Measurements from ENCODE around the gene BRWD1. TPM values are rescaled to one million over a fixed set of nuclear protein-coding genes. Genes with fewer than 3 reads are reported as not detected.

BRWD1 gene
- total and polyA plus RNA-seq, 2 of the 8 experiments (the other 6 are each of a cell fraction or from before 2014, with no cell fraction given): 9.3 to 45.2 TPM

DNA sequence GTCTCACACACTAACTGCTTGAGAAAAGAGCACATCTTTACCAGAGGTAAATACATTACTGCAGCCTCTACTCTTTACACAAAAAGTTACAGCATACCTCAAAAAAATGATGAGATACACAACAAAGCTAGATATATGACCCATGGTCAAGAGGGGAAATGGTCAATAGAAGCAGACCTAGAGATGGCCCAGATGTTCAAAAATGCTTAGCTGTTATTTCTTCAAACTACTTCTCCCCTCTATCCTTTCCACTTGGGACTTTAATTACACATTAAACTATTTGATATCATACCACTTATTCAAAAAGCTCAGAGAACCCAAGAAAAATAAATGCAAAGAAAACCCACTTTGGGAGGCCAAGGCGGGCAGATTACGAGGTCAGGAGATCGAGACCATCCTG is 12.8 kb downstream of the BRWD1 start:
- H3K79me2 ChIP-seq (ENCODE audit: control insufficient read depth in 1 of 2, insufficient read depth in 2 of 2, low read length in 2 of 2): peaks cover 4 to 64% of the 10 kb centered on the region in 2 experiments; a peak in 3 of 4 replicates

More for the DNA sequence above, 12.8 kb downstream of the BRWD1 start:
- H2BK12ac ChIP-seq (ENCODE audit: low read depth, low read length): no peak overlapping the region
- no peak overlapping the region for H4K8ac ChIP-seq (ENCODE audit: extremely low read depth, insufficient read depth, low read length)
- H2BK20ac ChIP-seq (ENCODE audit: low read length): no peak overlapping the region
- CTCF ChIA-PET (ENCODE audit: partially characterized antibody): interaction anchor here (0.8 to 1.6 kb wide), 4 partner anchors 26 to 141 kb away, joined by 3 read pairs; no protein-coding TSS in a partner anchor
- H3K23me2 ChIP-seq (ENCODE audit: low read depth, low read length): no peaks in the 10 kb centered on the region
- H3K4me3 ChIP-seq (ENCODE audit: extremely low read depth in 1 of 4, insufficient read depth in 2 of 4, low read depth in 3 of 4, low read length in 4 of 4): no peak overlapping the region
- H2AK5ac ChIP-seq (ENCODE audit: low read depth, low read length): no peak overlapping the region
- TF ChIP-seq TCF12 (IDR thresholded peaks at IDR 0.05; ENCODE audit: low read depth, low read length): no peak
- TF ChIP-seq RNF2 (IDR thresholded peaks at IDR 0.05; ENCODE audit: borderline replicate concordance, low read depth, low read length, missing control alignments, poor library complexity, severe bottlenecking): no peak
- TF ChIP-seq BRCA1 (IDR thresholded peaks at IDR 0.05; ENCODE audit: low read depth, low read length): no peak
- TF ChIP-seq SP1 (IDR thresholded peaks at IDR 0.05; ENCODE audit: low read depth, low read length): no peak
- TF ChIP-seq SUZ12 (IDR thresholded peaks at IDR 0.05; ENCODE audit: low read length): no peak
- TF ChIP-seq PHF8 (conservative IDR thresholded peaks at IDR 0.05; ENCODE audit: low read depth, low read length): no peak
- no peak for TF ChIP-seq EGR1 (IDR thresholded peaks at IDR 0.05; ENCODE audit: borderline replicate concordance, low read depth, low read length)
- TF ChIP-seq E2F6 (IDR thresholded peaks at IDR 0.05): no peak
- no peak for TF ChIP-seq RFX5 (IDR thresholded peaks at IDR 0.05; ENCODE audit: borderline replicate concordance, low read depth, low read length)
- TF ChIP-seq POLR2A (IDR thresholded peaks at IDR 0.05; ENCODE audit: control extremely low read depth in 1 of 2, low read depth in 2 of 2, low read length in 2 of 2): no peak
- TF ChIP-seq KDM4A (IDR thresholded peaks at IDR 0.05; ENCODE audit: low read depth, low read length, severe bottlenecking): no peak
- no peak for TF ChIP-seq RAD21 (IDR thresholded peaks at IDR 0.05 in 1 of 2, conservative IDR thresholded peaks at IDR 0.05 in 1 of 2; ENCODE audit: low read depth in 2 of 2, low read length in 2 of 2)
- H3K4ac ChIP-seq (replicated peaks; ENCODE audit: insufficient read length, low read depth, low read length): no peak overlapping the region
- H3K79me1 ChIP-seq (ENCODE audit: low read depth, low read length): no peaks in the 10 kb centered on the region; the same call in 1 of the 2 replicates
- no peak overlapping the region for H2AFZ ChIP-seq (ENCODE audit: low read length)
- H4K5ac ChIP-seq (ENCODE audit: insufficient read length, low read depth, low read length): no peak overlapping the region
- H2BK15ac ChIP-seq (ENCODE audit: low read length): no peak overlapping the region
- H4K91ac ChIP-seq (replicated peaks; ENCODE audit: insufficient read length, low read length): no peak overlapping the region
- 97% methylated on average over 3 of the region's 3 CpGs; no CpG with 5 or more reads in 1 of the 2 experiments for WGBS, 2 experiments (ENCODE audit: extremely low coverage in 1 of 2, insufficient coverage in 1 of 2, insufficient read length in 1 of 2, insufficient replicate concordance in 2 of 2, low coverage in 1 of 2, low lambda C conversion rate in 2 of 2, missing lambda C conversion rate in 1 of 2)
- H3K9ac ChIP-seq (replicated peaks in 1 of 4; ENCODE audit: extremely low read depth in 1 of 4, low read depth in 3 of 4, low read length in 3 of 4): no peak overlapping the region
- no peak overlapping the region for H2BK5ac ChIP-seq (ENCODE audit: low read depth, low read length)
- H3K4me2 ChIP-seq (ENCODE audit: insufficient read depth in 1 of 2, low read depth in 2 of 2, low read length in 2 of 2): no peak overlapping the region
- peaks cover 2 to 66% (median 31%) of the 10 kb centered on the region in 4 experiments; a peak in 7 of 8 replicates for H3K36me3 ChIP-seq (ENCODE audit: control insufficient read depth in 2 of 4, insufficient read depth in 4 of 4, low read length in 3 of 4)
- H3K18ac ChIP-seq (ENCODE audit: extremely low read depth, low read length): no peak overlapping the region
- H3K14ac ChIP-seq (ENCODE audit: insufficient read length): no peak overlapping the region
- no peak overlapping the region for H2BK120ac ChIP-seq (replicated peaks; ENCODE audit: low read depth, low read length)
- peaks cover 2 to 6% of the 10 kb centered on the region in 2 experiments; a peak in 1 of 4 replicates for H3K9me3 ChIP-seq (ENCODE audit: insufficient read depth in 2 of 2, low read depth in 1 of 2, low read length in 1 of 2)
- no peaks in the 10 kb centered on the region for H3K27me3 ChIP-seq (replicated peaks in 1 of 4; ENCODE audit: control insufficient read depth in 3 of 4, extremely low read depth in 1 of 4, insufficient read depth in 3 of 4, low read length in 3 of 4)
- H3K4me1 ChIP-seq (replicated peaks in 1 of 4; ENCODE audit: control insufficient read depth in 3 of 4, insufficient read depth in 4 of 4, low read length in 3 of 4): no peaks in the 10 kb centered on the region
- FAIRE-seq: no peak
- no peak overlapping the region for H3K23ac ChIP-seq (ENCODE audit: insufficient read length)
- no peak overlapping the region for H3K56ac ChIP-seq (replicated peaks; ENCODE audit: insufficient read length, low read depth, low read length)
- no peak for DNase-seq (ENCODE audit: low read depth in 1 of 2, low spot score in 2 of 2)
- no peaks in the 10 kb centered on the region for H4K20me1 ChIP-seq (replicated peaks in 1 of 2; ENCODE audit: control insufficient read depth in 1 of 2, insufficient read depth in 2 of 2, low read length in 2 of 2)
- POLR2A ChIA-PET (ENCODE audit: partially characterized antibody): interaction anchor here (0.8 to 4.3 kb wide), 5 partner anchors 11 to 52 kb away, joined by 3 to 32 read pairs (median 3); partner anchors contain the start of gene BRWD1
- no peak overlapping the region for H3K27ac ChIP-seq (ENCODE audit: low read depth, low read length)

Measured in H1 (cell line).